Body of pancreas (tissue), 4 donors: ENCODE results near the gene SPDYE18.
"Not testable (repeated sequence)": the region's sequence is repeated elsewhere in the genome, so short reads cannot be mapped to it uniquely, and the experiment has no call there.

ENCODE experiments used
- CTCF ChIP-seq, 7 experiments: fragments of 450-650 bp in 4 of 7; fragments of 200-600 bp in 3 of 7; sonication (generic) in 3 of 7; IDR thresholded peaks; one replicate each; pipeline ENCODE4 v1.5.1; 2016 to 2019; ENCODE audit warnings: antibody characterized with exemption in 7 of 7
- POLR2A ChIP-seq, 3 donors: fragments of 450-650 bp; IDR thresholded peaks; one replicate each; pipeline ENCODE4 v1.6.1; 2016; ENCODE audit warnings: antibody characterized with exemption in 3 of 3, mild to moderate bottlenecking in 2 of 3

GRCh38 chr7:77062557-77062956, at the start of gene SPDYE18:
- TF ChIP-seq CTCF, POLR2A (IDR thresholded peaks at IDR 0.05): not testable (repeated sequence)
